HEK293 (cell line): ENCODE results near the gene RHBDL2.

Source experiments
- TF ChIP-seq, protein P1 (sequence below): fragments of 450-650 bp; formaldehyde crosslinking; IDR thresholded peaks from 2 replicates; pipeline ENCODE4 v1.5.1; 2016; ENCODE audit warnings: missing biosample characterization, missing genetic modification characterization
- TF ChIP-seq, protein P2 (sequence below): fragments of 450-650 bp; IDR thresholded peaks from 2 replicates; pipeline ENCODE4 v1.5.1; 2018; ENCODE audit warnings: missing biosample characterization, mild to moderate bottlenecking, missing genetic modification characterization

DNA sequence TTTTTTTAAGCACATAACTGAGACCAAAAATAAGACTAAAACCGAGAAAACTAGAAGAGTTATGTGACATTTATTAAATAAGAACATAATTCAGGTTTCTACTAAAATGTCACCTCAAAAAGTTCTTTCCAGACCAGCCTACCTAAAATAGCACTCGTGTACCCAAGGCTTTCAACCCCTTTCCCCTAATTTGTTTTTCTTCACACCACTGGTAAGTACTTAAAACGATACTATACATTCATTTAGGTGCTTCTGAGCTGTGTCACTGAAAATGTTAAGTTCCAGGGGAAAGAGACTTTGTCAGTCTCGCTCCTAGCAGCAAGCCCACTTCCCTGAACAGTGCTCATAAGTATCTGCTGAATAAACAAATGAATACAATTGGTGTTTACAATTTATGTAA lies 88.8 kb downstream of the RHBDL2 start:
- TF ChIP-seq, protein P1, sequence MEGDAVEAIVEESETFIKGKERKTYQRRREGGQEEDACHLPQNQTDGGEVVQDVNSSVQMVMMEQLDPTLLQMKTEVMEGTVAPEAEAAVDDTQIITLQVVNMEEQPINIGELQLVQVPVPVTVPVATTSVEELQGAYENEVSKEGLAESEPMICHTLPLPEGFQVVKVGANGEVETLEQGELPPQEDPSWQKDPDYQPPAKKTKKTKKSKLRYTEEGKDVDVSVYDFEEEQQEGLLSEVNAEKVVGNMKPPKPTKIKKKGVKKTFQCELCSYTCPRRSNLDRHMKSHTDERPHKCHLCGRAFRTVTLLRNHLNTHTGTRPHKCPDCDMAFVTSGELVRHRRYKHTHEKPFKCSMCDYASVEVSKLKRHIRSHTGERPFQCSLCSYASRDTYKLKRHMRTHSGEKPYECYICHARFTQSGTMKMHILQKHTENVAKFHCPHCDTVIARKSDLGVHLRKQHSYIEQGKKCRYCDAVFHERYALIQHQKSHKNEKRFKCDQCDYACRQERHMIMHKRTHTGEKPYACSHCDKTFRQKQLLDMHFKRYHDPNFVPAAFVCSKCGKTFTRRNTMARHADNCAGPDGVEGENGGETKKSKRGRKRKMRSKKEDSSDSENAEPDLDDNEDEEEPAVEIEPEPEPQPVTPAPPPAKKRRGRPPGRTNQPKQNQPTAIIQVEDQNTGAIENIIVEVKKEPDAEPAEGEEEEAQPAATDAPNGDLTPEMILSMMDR (tag by site-specific recombination), result no peak
- TF ChIP-seq, protein P2, sequence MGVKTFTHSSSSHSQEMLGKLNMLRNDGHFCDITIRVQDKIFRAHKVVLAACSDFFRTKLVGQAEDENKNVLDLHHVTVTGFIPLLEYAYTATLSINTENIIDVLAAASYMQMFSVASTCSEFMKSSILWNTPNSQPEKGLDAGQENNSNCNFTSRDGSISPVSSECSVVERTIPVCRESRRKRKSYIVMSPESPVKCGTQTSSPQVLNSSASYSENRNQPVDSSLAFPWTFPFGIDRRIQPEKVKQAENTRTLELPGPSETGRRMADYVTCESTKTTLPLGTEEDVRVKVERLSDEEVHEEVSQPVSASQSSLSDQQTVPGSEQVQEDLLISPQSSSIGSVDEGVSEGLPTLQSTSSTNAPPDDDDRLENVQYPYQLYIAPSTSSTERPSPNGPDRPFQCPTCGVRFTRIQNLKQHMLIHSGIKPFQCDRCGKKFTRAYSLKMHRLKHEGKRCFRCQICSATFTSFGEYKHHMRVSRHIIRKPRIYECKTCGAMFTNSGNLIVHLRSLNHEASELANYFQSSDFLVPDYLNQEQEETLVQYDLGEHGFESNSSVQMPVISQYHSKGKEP, result no peak
